IMR-90 (cell line): ENCODE data around the gene PIM3.

Experiments used
- BHLHE40 ChIP-seq: fragments of 150-350 bp; IDR thresholded peaks from 2 replicates; pipeline ENCODE4 v1.6.1; 2016; ENCODE audit warnings: mild to moderate bottlenecking, low read depth, low read length
- CHD1 ChIP-seq: IDR thresholded peaks from 2 replicates; pipeline ENCODE4 v1.6.1; 2012; ENCODE audit warnings: low read depth, low read length, improper control_type of control experiment
- CTCF ChIP-seq: conservative IDR thresholded peaks from 2 replicates; pipeline ENCODE4 v1.5.1; 2012; ENCODE audit warnings: mild to moderate bottlenecking, low read depth, low read length, improper control_type of control experiment
- MAFK ChIP-seq: IDR thresholded peaks from 2 replicates; pipeline ENCODE4 v1.6.1; 2012; ENCODE audit warnings: low read depth, low read length, improper control_type of control experiment
- MAZ ChIP-seq: IDR thresholded peaks from 2 replicates; pipeline ENCODE4 v1.6.1; 2012; ENCODE audit warnings: low read depth, mild to moderate bottlenecking, low read length, improper control_type of control experiment, moderate library complexity, borderline replicate concordance
- POLR2A ChIP-seq: IDR thresholded peaks from 2 replicates; pipeline ENCODE4 v1.6.1; 2012; ENCODE audit warnings: mild to moderate bottlenecking, low read depth, low read length
- SMC3 ChIP-seq: fragments of 150-350 bp; IDR thresholded peaks from 2 replicates; pipeline ENCODE4 v1.6.1; 2016; ENCODE audit warnings: low read depth, mild to moderate bottlenecking, antibody characterized with exemption, low read length, moderate library complexity
- USF2 ChIP-seq: fragments of 150-350 bp; IDR thresholded peaks from 2 replicates; pipeline ENCODE4 v1.6.1; 2017; ENCODE audit warnings: mild to moderate bottlenecking, antibody characterized with exemption, low read length, low read depth

GRCh38 chr22:49970528-49971231 is 10.1 kb downstream of the PIM3 start:
- TF ChIP-seq CTCF = no peak
- TF ChIP-seq POLR2A = peak; percentile 89
- TF ChIP-seq USF2 = peak; percentile 98
- peak; percentile 99 for TF ChIP-seq BHLHE40
- no peak for TF ChIP-seq CHD1
- peak; percentile 43; the same call in 1 of the 2 replicates for TF ChIP-seq MAFK
- TF ChIP-seq SMC3 = no peak
- peak; percentile 67; the same call in 1 of the 2 replicates for TF ChIP-seq MAZ
